Adipose tissue (tissue), 3 donors: ENCODE measurements around the gene APCS. TPM values are rescaled to one million over a fixed set of nuclear protein-coding genes. Genes with fewer than 3 reads are reported as not detected.

Source experiments
- polyA plus RNA-seq, 3 donors: library from polyadenylated mRNA; stranded (reverse); fragments of 200-250 nt; gene quantifications; one replicate each; pipeline ENCODE4 v1.2.3, GENCODE V29; 2013
- donor health status: healthy with polysubstance abuse.
- donor health status: Bipolar disorder and iron deficiency.
- donor health status: healthy.

Gene APCS
- polyA plus RNA-seq, 3 donors: 0.55 TPM; not detected in 2

Other genes starting within 250 kb of the APCS start
- gene OR10J4, start 155.6 kb upstream of the APCS start, polyA plus RNA-seq: not detected
- not detected for gene OR10J1, start 148.1 kb upstream of the APCS start, polyA plus RNA-seq
- not detected for gene OR10J5, start 51.8 kb upstream of the APCS start, polyA plus RNA-seq
- 1 to 10 TPM in 1 of 3 donors, under 1 TPM in 1, not detected in 1; 0.07 to 4.6 TPM for gene CRP, start 126.8 kb downstream of the APCS start, polyA plus RNA-seq
- gene DUSP23, start 193.1 kb downstream of the APCS start, polyA plus RNA-seq: 100 to 1,000 TPM in 1 of 3 donors, 10 to 100 TPM in 2; 83.6 to 111 (median 90.2) TPM
- 1 to 10 TPM in 1 of 3 donors, under 1 TPM in 2; 0.08 to 1.1 (median 0.19) TPM for gene FCRL6, start 214.5 kb downstream of the APCS start, polyA plus RNA-seq
- 1 to 10 TPM; 1.0 to 3.1 (median 2.7) TPM for gene SLAMF8, start 239.0 kb downstream of the APCS start, polyA plus RNA-seq